NCI-H1048 (cell line): Measurements from ENCODE around the gene MRC2.

Source experiments
- DNase-seq: peaks from one replicate; lab custom pipeline; 2025; lab: John Stamatoyannopoulos, UW

Gene MRC2

DNA sequence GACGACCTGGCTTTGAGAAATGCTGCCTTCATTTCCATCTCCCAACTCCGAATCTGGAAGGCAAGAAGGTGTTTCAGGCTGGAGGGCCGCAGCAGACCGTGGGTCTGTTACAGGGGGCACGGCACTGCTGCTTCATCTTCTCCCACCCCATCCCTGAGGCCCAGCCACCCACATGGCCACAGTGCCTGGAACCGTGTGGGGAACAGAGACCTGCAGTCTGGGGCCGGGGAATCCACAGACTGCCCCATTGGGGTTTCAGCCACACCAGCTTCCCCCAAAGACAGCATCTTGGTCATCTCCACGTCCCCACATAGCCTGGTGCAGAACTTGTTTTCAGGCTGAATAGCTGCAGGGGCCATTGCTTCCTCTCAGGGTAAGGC, 74.2 kb downstream of the MRC2 start:
- DNase-seq = no peak

- DNase-seq = no peak
Observed at GRCh38 chr17:62702746-62703260, 75.3 kb downstream of the MRC2 start.

DNA sequence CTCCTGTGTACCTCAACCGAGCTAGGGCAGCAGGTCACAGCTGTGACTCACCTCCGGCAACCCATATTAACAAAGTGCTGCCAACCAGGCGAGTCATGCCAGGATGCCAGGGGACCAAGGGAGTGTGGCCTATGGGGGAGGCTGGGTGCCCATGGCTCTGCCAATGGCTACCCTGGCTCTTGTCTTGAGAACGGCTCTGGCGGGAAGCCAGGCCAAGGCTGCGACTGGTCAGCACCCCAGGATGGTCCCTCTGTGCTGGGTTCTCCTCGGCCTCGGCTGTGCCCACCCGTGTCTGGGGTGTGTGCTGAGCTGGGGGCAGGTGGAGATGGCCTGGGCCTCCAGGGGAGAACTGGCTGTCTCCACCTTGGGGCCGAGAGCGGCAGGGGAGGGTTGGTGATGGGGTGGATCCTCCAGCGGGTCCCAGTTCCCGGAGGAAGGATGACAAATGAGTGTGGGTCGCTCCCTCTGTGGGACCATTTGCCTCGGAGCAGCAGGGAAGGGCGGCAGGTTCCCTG, 75.8 kb downstream of the MRC2 start:
- DNase-seq = no peak

DNA sequence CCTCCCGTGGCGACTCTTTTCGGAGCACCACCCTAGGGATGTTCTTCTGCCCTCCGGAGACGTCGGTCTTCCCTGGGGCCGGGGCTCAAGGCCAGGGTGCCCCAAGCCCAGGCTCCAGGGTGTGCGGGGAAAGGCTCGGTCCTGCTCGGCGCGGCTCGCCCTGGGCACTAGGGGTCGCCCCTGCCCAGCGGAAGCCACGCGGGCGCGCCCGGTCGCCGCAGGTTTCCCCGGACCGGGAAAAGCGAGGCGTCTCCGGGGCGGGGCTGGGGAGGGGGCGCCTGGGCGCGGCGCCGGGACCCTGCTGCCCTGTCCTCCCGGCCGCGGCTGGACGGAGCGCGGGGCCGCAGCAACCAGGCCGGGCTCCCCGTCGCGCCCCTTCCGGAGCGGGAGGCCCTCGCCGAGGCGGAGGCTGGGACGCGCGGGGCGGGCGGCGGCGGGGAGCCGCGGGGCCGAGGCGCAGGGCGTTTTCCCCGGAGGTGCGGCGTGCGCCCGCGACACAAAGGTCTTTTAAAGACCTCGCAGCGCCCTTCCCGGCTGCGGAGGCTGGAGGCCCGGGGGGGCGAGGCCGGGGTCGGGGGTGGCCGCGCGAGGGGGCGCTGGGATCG, 76.4 kb downstream of the MRC2 start:
- peak; percentile 64 for DNase-seq

GRCh38 chr17:62704381-62704971, 77.0 kb downstream of the MRC2 start:
- DNase-seq = no peak

DNA sequence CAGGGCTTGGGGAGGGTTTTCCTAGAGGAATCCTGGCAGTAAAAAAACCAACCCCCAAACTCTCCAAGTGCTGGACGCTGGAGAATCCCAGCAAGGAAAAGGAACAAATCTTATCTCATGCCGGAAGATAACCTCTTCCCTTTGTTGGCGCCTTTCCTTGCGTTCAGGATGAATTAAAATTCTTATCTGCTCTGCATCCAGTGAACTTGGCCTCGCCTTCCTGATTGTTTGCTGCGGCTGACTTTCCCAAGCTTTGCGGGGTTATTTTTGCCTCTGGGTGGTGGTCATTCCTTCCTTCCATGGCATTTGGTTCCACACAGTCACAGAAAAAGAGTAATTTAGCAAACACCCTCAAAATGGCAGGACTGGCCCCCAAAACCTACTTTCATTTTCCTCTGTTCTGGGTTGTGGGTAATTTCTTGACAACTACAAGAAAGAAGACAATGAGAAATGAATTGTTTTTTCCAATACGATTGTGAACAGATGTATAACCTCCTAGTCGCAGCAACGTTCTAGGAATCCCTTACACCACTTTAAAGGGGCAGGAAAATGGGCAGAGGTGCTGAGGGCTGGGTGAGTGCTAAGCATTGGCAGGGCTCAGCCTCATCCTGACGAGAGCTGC, 77.8 kb downstream of the MRC2 start:
- DNase-seq = no peak

DNA sequence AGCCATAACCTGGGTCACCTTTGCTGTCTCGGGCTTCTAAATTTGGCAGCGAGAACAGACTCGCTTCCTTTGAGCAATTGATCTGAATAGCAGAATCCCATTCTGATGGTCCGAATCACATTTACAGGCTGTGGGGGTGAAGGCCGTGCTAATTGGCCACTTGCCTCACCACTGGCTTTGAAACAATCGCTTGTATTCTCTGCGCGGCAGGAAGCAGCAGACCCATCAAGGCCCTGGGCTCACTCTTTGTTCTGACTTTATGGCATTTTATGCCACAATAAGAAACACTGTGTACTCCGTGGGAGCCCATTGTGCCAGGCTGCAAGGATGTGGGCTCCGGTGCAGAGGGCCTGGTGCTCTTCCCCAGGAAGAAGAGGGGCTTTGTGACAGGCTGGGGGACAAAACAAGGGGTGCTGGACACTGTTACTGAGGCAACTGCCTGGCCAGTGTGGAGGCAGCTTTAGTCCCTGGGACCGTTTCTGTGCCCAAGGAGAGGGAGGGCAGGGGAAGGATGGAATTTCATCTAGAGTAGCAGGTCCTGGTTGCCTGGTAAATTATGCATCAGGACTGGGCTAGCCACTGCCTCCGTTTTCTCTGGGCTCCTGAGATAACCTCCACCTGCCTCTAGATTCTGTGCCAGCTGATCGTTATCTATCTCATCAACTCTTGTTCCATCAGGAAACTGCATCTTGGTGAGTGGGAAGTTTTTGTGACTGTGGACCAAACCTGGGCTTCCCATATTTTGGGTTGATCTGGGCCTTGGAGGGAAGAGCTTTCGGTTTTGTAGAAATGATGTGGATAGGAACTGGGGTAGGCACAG, 78.5 kb downstream of the MRC2 start:
- no peak for DNase-seq

DNA sequence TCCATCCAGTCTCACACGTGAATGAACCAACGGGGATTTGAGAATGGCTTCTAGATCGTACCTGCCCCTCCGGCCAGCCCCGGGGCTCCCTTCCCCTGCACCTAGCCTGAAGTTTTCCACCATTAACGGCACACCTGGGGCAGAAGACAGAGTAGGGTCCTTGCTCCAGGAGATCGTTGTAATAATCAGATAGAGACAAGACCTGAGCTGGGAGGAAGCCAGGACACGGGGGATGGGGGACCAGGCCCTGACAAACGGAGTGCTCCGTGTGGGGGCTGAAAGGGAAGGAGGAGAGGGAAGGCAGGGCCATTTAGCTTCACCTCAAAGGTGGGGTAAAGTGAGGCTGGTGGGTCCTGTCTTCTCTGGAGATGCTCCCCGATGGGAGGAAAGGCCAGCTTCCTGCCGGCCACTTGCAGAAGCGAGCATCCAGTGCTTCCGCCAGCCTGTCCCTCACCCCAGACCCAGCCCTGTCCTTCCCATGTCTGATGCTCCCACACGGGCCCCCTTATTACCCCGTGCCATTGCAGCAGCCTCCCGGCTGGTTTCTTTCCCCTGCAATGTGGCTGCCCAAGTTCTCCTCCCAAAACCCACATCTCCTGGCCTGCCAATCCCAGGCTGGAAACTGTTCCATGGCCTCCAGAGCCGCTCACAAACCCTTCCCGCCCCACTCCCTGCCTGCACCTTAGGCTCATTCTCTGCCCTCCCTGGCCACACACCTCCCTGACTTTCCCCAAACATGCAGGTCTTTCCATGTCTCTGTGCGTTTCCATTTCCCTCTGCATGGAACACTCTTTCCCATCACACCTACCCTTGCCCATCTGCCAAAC, 79.3 kb downstream of the MRC2 start:
- DNase-seq = no peak

DNA sequence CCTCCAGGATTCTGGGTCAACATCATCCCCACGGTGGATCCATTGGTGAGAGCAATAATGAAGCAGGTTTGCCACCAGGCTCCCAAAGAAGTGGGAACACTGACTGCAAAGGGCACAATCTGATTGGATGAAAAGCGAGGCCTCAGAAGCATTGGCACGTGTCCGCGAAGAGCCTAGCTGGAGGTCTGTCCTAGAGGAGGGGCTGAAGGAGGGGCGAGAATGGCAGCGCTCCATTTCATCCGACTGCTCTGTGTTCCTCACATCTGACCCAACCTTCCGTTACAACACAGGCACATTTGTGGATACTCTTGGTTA, 79.9 kb downstream of the MRC2 start:
- no peak for DNase-seq

DNA sequence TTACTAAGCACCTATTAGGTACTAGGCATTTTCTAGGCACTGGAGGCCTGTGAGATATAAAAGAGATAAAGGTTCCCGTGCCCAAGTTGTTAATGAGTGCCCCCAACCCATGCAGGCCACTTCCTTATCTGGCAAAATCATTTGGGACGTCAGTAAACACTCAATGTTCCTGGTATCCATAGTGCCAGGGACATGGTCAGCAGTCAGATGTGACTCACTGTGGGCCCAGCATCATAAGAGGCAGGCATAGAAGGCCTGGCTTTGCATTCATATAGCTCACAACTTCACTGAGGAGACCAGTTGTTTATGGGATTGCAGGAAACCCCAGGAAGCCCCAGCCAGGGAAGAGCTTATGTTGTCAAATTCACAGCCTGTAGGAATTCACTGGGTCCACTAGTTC, 81.1 kb downstream of the MRC2 start:
- DNase-seq = no peak

GRCh38 chr17:62712171-62712581, 84.7 kb downstream of the MRC2 start:
- no peak for DNase-seq

DNA sequence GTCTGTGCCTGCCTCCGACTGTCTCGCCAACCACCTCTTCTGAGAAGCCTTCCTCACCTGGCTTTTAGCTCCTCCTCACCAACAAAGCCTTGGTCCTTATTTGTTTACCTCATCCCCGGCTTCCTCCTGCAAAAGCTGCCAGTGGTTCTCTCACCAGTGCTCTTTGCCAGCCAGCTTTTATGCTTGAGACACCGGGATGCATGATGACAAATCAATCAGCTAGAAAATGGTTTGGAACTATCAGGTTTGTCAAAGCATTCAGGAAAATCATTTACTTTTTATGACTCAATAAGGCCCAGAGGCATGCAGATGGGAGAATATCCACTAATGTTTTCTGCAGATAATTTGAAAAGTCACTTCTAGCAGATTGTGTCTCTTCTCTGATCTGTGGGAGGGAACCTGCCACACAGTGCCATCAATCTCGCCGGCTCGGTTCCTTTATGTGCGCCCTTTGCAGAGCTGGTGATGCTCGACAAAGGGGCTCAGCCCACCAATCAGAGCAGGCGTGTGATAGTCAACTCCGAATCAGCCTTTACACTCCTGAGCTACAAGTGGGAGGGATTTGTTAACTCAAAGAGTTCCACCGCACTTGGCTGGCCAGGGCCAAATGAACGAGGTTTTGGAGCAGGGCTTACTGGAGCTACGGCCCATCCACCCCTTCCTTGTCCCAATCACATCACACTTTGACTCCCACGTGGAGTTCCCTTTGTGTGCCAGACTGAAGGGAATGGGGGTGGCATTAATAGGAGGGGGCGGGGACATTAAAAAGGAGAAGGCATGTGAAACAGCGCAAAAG, 85.8 kb downstream of the MRC2 start:
- no peak for DNase-seq

DNA sequence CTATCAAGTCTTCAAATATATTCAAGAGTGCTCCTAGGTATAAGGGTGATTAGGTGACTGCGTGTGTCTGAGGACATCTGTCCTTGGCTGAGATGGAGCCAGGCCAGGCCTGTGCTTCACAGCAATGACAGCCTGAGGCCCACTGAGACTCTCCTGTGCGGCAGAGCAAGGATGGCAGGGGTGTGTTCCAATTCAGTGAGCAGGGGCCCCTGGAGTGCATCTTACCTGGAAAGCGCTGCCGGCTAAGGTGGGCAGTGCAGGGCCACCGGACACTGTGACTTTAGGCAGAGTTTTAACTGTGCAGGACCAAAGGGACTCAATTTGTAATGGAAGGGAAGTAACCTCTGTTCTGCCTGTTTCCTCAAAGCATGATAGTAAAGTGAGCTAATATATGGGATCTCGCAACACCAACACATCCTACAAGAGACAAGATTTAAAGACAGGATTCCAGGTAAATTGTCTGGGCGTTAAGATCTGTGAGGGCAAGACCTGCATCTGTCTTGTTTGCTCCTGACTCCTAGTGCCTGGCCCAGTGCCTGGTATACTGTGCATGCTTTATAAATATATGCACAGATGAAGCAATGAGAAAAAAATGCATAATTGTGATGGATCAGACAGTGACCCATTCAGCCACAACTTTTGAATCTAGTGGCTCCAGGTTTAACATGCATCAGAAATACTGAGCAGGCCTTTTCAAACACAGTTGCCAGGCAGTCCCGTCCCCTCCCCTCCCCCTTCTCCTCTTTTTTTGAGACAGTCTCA, 86.7 kb downstream of the MRC2 start:
- DNase-seq = no peak

DNA sequence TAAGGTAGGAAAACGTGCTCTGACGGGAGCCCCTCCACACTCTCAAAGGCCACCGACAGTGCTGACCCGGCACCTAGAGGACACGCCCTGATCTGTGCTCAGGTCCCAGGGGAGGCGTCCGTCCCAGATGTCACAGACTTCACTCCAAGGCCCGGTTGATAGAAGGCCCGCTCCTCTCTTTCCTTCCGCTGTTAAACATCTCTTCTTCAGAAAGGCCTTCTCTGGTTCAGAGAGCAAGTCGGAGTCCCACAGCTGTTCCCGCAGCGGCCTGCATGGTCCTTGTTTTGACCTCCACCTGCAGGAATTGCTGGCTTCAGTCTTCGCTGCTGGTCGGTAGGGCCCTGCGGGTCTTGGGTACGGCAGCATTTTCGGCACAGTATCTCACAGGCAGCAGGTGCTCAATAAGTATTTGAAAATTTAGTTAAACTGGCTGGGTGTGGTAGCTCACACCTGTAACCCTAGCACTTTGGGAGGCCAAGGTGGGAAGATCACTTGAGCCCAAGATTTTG, 88.5 kb downstream of the MRC2 start:
- no peak for DNase-seq

DNA sequence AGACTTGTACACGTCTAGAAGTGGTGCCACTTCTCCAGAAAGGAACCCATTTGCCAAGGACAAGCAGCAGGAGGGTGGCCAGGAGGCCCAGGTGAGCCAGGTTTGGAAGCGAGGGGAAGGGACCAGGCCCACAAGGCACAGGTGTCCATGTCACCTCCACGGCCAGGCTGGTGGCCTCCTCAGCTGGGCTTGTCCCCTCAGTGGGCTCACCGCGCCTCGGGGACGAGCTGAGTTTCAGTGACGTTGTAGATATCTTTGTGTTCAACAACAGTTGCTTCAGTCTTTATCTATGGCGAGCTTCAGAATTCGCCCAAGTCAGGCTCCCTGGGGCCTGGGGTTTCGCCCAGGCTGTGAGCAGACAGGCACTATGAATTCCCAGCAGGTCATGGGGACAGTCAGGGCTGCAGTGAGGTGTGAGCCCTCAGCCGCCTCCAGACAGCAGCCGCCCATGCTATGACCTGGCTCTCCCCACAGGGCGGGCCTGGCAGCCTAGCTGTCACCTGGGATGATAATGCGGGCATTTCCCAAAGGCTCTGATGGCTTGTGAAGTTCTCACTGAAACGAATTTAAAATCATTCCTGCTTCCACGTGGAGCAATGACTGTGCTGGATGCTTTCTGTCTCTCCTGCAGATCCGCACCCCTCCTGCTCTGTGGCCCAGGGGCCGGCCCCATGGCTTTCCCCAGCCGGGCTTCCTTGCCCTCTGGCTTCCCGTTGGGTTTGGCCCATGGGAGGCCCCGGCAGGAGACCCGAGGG, 89.5 kb downstream of the MRC2 start:
- no peak for DNase-seq

DNA sequence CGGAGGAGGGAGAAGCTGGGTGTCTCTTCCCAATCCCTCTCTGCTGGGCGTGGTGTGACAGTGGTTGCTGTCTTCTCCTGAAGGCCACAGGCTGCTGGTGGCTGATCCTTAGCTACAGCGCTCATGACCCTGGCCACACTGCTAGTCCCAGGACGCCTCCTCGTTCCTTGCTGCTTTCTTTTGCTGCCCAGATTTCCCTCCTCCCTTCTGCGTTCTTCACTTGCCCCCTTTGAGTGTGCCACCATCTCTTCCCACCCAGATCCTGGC, 90.1 kb downstream of the MRC2 start:
- DNase-seq = no peak

DNA sequence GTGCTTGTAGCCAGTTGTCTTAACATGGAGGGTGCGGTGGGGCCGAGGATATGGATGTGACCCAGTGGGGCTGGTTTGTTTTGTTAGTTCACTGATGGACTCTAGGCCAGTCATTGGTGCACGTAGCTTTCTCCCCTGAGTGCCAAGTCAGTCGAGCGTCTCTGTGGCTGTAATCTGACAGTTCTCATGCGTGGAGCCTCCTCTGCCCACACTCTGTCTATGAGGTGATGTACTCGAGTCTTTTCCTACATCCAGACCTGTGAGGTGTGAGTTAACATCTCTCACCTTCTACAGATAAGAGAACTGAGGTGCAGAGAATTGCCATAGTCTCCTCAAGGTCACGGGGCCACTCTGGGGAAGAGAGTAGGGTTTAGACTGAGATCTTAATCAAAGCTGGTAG, 90.4 kb downstream of the MRC2 start:
- no peak for DNase-seq

DNA sequence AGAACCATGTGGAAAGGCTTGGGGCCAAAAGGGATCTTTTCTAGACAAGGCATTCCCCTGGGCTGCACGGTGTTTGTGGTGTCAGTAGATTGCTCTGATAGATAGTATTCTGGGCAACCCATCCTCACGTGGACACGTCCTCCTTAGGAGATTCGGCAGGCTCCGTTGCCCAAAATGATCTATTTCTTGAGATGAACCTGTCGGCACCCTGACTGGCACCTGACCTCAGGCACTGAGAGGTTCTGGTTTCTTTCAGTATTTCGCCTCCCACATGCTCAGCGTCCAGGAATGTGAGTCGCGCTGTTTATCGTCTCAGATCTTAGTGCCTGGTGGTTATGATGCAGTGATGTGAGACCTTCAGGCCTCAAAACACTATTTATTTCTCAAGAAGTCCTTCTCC, 91.0 kb downstream of the MRC2 start:
- DNase-seq = no peak

DNA sequence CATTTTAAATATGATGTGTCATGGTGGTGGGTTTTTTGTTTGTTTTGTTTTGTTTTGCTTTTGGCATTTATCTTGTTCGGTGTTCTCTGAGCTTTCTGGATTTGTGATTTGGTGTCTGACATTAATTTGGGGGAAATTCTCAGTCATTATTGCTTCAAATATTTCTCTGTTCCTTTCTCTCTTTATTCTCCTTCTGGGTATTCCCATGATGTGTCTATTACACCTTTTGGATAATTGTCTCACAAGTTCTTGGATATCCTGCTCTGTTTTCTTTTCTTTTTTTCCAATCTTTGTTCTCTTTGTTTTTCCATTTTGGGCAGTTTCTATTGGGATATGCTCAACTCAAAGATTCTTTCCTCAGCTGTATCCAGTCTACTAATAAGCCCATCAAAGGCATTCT, 92.1 kb downstream of the MRC2 start:
- DNase-seq = no peak
